IPS-15b (cell line): ENCODE measurements around the gene RELN.
"Not testable (repeated sequence)": the region's sequence is repeated elsewhere in the genome, so short reads cannot be mapped to it uniquely, and the experiment has no call there.

Experiments used
- H3K27me3 ChIP-seq: one replicate; pipeline ENCODE4 v1.6.1; 2013; ENCODE audit warnings: low read length; ENCODE audit not compliant: control insufficient read depth, insufficient read depth
- H3K36me3 ChIP-seq: one replicate; pipeline ENCODE4 v1.6.1; 2013; ENCODE audit warnings: low read length; ENCODE audit not compliant: control insufficient read depth, insufficient read depth
- H3K4me1 ChIP-seq: one replicate; pipeline ENCODE4 v1.6.1; 2013; ENCODE audit warnings: mild to moderate bottlenecking, low read length; ENCODE audit not compliant: control insufficient read depth, insufficient read depth
- H3K4me3 ChIP-seq: one replicate; pipeline ENCODE4 v1.5.1; 2013; ENCODE audit warnings: low read depth, low read length
- H3K9ac ChIP-seq: one replicate; pipeline ENCODE4 v1.6.1; 2013; ENCODE audit warnings: low read depth, mild to moderate bottlenecking, low read length
- H3K9me3 ChIP-seq: one replicate; pipeline ENCODE4 v1.6.1; 2013; ENCODE audit warnings: mild to moderate bottlenecking, low read length; ENCODE audit not compliant: control insufficient read depth, insufficient read depth

RELN gene

DNA sequence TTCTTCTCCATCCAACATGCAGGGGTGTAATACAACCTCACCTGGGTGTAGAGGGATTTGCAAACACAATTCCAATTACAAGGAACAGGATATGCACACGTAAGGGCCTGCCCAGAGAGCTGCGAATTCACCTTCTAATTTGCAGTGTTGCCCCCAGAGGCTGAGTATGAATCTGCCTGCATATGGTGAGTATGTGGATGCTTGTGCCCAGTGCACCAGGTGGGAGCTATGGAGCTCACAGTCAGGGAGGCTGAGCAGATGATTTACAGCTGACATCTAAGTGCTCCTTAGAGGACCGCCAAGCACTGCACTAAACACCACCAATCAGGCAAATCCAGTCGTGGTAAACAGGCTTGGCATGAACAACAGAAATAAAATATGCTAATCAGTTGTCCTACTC is 132.0 kb downstream of the RELN start:
- Histone ChIP-seq H3K9ac (no peak overlapping the region), H3K4me1 (peaks cover 7% of the 10 kb centered on the region), H3K27me3 (no peaks in the 10 kb centered on the region), H3K9me3 (no peaks in the 10 kb centered on the region), H3K4me3 (no peak overlapping the region), H3K36me3 (no peaks in the 10 kb centered on the region)

DNA sequence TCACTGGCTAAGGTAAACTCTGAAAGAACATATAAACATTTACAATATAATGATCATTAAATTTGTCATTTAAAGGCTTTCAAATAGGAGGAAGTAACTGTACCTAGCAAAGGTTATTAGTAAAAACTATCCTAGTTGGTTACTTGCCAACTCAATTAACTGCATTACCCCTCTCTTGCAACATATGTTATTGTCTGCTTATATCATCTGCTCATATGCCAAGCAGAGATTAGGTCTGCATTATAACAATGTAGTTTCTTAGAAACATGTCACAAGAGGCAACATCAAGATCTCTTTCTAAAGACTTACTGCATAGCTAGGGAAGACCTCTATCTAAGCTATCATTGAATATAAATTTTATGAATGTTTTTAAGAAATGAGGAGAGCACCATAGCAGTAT is 132.5 kb downstream of the RELN start:
- Histone ChIP-seq H3K4me3 (no peak overlapping the region), H3K27me3 (no peaks in the 10 kb centered on the region), H3K36me3 (no peaks in the 10 kb centered on the region), H3K4me1 (peaks cover 7% of the 10 kb centered on the region), H3K9me3 (no peaks in the 10 kb centered on the region), H3K9ac (no peak overlapping the region)

DNA sequence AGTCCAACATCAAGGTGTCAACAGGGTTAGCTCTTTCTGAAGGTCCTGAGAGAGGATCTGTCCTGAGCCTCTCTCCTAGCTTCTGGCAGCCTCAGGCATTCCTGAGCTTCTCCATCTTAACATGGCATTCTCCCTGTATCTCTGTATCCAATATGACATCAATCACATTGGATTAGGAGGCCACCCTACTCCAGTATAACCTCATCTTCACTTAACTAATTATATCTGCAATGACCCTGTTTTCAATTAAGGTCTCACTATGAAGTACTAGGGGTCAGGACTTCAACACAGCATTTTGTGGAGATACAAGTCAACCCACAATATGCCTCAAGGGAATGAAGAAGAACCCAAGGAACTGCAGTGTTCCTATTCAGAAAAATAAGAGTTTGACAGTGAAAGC is 133.8 kb downstream of the RELN start:
- Histone ChIP-seq H3K36me3 (no peaks in the 10 kb centered on the region), H3K27me3 (no peaks in the 10 kb centered on the region), H3K4me1 (peaks cover 7% of the 10 kb centered on the region), H3K9ac (no peak overlapping the region), H3K4me3 (no peak overlapping the region), H3K9me3 (no peaks in the 10 kb centered on the region)

DNA sequence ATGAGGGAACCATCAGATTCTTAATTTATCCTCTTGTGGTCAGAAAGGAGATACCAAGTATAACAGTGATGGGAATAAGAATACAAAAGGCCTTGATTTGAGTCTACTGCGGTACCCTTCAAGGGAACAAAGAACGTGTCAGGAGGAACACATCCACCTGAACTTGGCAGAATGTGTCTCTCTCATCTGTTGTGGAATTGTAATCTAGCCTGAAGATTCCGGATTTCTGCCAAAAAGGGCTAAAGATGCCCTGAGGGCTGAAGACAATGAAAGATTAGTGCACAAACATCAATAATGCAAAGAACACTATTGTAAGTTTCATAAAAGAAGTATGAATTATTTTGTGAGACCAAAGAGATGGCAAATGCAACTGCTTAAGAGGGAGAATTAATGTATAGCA is 134.8 kb downstream of the RELN start:
- Histone ChIP-seq H3K9me3 (no peaks in the 10 kb centered on the region), H3K27me3 (no peaks in the 10 kb centered on the region), H3K9ac (no peak overlapping the region), H3K4me3 (no peak overlapping the region), H3K4me1 (peaks cover 7% of the 10 kb centered on the region), H3K36me3 (no peaks in the 10 kb centered on the region)

DNA sequence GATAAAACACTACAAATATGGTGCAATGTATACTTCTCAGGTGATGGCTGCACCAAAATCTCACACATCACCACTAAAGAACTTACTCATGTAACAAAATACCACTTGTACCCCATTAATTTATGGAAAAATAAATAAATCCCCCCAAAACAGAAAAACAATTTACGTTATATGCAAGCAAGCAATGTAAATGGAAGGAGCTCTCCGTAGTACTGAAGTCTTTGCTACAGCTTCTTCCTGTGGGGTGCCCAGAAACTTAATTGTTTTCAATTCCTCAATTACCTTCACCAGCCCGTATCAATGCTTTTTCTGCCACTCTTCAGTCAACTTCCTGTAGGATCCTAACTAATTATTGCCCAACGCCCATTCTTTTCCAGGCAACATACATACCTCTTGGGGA is 138.1 kb downstream of the RELN start:
- no peak overlapping the region for H3K4me3 ChIP-seq
- no peaks in the 10 kb centered on the region for H3K9me3 ChIP-seq
- no peak overlapping the region for H3K9ac ChIP-seq
- no peaks in the 10 kb centered on the region for H3K27me3 ChIP-seq
- H3K36me3 ChIP-seq: no peaks in the 10 kb centered on the region
- no peaks in the 10 kb centered on the region for H3K4me1 ChIP-seq

DNA sequence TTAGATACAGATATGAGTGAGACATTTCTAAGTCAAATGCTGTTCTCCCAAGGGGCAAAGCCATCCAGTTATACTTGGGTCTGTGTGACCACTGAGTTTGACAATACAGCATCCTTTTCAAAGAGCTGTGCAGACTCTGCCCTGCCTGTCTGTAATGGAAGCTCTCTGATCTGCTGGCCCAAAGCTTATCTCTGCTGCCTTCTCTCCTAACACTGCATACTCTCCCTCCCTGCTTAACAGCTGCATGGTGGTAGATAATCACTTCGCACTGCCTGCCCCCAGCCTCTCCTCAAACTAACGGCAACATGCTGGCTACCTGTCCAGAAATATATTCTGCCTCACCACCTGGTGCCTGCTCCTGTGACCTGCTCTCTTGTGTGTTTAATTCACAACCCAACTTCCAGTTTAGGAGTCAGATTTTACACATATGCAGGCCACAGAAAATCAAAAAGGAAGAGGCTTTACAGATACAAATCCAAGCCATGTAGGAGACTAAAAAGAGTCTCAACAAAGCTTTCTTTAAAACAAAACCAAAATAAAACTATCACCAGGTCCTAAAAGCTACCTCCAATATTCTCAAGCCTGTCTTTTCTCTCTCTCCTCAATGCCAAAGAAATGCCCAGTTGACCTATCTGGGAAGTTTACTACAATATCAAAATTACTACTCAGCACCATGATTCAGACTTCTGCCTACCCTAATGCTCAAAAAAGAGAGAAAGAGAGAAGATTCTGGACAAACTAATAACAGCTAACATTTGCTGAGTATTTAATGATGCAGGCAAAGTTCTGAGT is 145.6 kb downstream of the RELN start:
- Histone ChIP-seq H3K4me1 (no peaks in the 10 kb centered on the region), H3K9ac (no peak overlapping the region), H3K4me3 (no peak overlapping the region), H3K9me3 (no peaks in the 10 kb centered on the region), H3K36me3 (no peaks in the 10 kb centered on the region), H3K27me3 (no peaks in the 10 kb centered on the region)

DNA sequence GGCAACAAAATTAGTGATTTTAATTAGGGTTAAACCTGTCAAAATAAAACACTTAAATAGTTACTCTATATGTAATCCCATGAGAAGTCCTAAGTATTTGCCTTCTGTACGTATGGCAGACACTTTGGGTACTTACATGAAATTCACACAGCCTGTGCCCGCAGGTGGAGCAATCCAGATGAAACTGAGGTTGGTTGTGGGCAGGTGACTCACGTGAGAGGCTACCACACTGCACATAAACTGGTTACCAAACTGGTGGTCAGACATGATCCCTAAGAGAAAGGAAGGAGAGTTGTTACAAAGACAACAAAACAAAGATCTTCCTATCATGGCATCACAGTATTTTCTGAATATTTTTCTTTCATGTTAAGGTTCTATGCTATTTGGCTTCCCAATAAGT is 156.1 kb downstream of the RELN start:
- H3K9me3 ChIP-seq: no peaks in the 10 kb centered on the region

DNA sequence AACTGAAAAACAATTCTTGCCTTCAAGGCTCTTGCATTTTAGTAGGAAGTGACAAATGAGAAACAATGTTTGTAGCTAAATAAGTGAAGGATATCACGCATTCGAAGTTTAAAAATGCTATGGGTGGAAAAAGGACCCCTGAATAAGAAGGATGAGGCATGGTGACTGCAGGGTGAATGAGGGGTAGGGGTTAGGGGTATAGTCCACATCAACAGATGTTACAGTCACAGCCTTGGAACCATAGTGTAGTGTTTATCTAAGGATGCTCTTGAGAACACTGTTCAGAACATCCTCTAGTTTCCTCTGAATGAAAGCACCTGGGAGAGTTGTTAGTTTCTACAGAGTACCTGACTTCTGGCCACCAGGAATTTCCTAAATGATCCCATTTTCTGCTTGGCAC is 157.0 kb downstream of the RELN start:
- H3K36me3 ChIP-seq: no peaks in the 10 kb centered on the region
- no peaks in the 10 kb centered on the region for H3K9me3 ChIP-seq
- no peak overlapping the region for H3K4me3 ChIP-seq
- no peak overlapping the region for H3K9ac ChIP-seq
- no peaks in the 10 kb centered on the region for H3K27me3 ChIP-seq
- no peaks in the 10 kb centered on the region for H3K4me1 ChIP-seq

More for the DNA sequence above, 156.1 kb downstream of the RELN start:
- no peaks in the 10 kb centered on the region for H3K36me3 ChIP-seq
- no peaks in the 10 kb centered on the region for H3K27me3 ChIP-seq
- H3K4me3 ChIP-seq: no peak overlapping the region
- H3K4me1 ChIP-seq: no peaks in the 10 kb centered on the region
- H3K9ac ChIP-seq: no peak overlapping the region

DNA sequence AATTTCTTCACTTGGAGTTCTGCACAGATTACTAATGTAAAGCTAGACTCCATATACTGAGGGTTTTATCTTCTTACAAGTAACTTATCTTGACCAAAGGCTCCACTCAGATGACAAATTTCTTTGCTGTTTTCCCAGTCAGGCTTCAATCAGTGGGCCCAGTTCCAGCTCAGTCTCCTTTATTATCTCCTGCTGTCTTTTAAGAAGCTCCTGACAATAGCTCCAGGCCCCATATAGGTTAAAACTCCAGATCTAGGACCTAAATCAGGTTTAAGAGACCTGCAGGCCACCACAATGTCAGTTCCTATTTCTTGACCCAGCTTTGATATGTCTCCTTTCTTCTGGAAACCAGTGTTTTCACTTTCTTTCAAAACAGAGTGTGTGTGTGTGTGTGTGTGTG is 165.2 kb downstream of the RELN start:
- no peak overlapping the region for H3K4me3 ChIP-seq
- no peaks in the 10 kb centered on the region for H3K4me1 ChIP-seq
- no peaks in the 10 kb centered on the region for H3K9me3 ChIP-seq
- H3K36me3 ChIP-seq: no peaks in the 10 kb centered on the region
- H3K9ac ChIP-seq: no peak overlapping the region
- H3K27me3 ChIP-seq: no peaks in the 10 kb centered on the region

DNA sequence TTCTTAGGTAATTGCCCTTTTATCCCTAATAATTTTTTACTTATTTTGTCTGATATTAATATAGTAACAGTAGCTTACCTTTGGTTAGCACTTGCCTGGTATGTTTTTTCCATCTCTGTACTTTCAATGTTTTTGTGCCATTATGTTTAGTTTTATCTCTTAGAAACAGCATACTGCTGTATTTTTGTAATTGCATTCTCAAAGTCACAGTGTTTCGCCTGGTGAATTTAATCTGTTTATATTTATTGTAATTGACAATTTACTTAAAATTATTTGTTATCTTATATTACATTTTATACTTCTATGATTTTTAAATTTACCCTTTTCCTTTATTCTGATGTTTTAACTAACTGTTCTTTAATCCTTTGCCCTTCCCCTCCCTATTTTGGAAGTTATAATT is 166.4 kb downstream of the RELN start:
- Histone ChIP-seq H3K27me3 (no peaks in the 10 kb centered on the region), H3K4me1 (no peaks in the 10 kb centered on the region), H3K36me3 (no peaks in the 10 kb centered on the region), H3K4me3 (no peak overlapping the region), H3K9me3 (no peaks in the 10 kb centered on the region), H3K9ac (no peak overlapping the region)

DNA sequence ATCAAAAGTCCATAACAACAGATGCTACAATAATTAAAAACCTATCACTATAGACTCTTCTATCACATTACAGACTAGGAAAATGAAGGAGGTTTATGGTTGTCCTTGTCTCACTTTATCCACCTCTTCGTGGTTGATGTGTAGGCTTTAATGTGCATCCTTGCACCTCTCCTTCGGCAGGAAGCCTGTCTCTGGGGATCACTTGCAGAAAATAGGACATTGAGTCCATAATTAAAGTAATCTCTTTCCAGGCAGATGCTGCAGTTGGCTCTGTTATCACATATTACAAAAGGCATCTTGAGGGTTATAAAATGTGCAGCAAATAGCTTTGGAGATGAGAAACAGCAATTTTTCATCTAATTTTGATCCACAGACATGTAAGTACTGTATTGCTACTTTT is 168.4 kb downstream of the RELN start:
- Histone ChIP-seq H3K36me3 (no peaks in the 10 kb centered on the region), H3K9me3 (no peaks in the 10 kb centered on the region), H3K9ac (no peak overlapping the region), H3K27me3 (no peaks in the 10 kb centered on the region), H3K4me1 (no peaks in the 10 kb centered on the region), H3K4me3 (no peak overlapping the region)

DNA sequence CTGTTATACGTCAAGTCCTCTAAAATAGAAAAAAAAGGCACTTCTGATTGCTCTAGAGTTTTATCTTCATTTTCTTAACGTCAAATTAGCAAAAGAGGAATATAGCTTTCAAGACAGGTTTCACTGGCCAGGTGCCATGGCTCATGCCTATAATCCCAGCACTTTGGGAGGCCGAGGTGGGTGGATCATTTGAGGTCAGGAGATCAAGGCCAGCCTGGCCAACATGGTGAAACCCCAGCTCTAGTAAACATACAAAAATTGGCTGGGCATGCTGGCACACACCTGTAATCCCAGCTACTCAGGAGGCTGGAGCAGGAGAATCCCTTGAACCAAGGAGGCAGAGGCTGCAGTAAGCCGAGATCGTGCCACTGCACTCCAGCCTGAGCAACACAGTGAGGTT is 173.5 kb downstream of the RELN start:
- not testable (repeated sequence) for H3K4me1 ChIP-seq, H3K9ac ChIP-seq, H3K36me3 ChIP-seq

More for the DNA sequence above, 173.5 kb downstream of the RELN start:
- H3K4me3 ChIP-seq, H3K9me3 ChIP-seq, H3K27me3 ChIP-seq: not testable (repeated sequence)
